Cardiac muscle cell (in vitro differentiated cells and primary cell): Measurements from ENCODE around the gene RHOH. TPM values are rescaled to one million over a fixed set of nuclear protein-coding genes. Genes with fewer than 3 reads are reported as not detected.

ENCODE experiments used
- DNase-seq, 2 donors: peaks; one replicate each; pipeline versions ENCODE4 v3.0.0 to v3.0.0-alpha.2; 2010 to 2017; ENCODE audit warnings: low read depth in 1 of 2, low spot score in 1 of 2
- H3K27ac ChIP-seq: fragments of 200-600 bp; sonication (generic); 2 replicates; pipeline ENCODE4 v1.5.1; 2016
- H3K27me3 ChIP-seq: fragments of 200-600 bp; sonication (generic); 2 replicates; pipeline ENCODE4 v1.6.0; 2016; ENCODE audit warnings: control low read depth
- H3K36me3 ChIP-seq: fragments of 200-600 bp; sonication (generic); 2 replicates; pipeline ENCODE4 v1.5.1; 2016; ENCODE audit warnings: control low read depth
- H3K4me1 ChIP-seq: fragments of 200-600 bp; sonication (generic); 2 replicates; pipeline ENCODE4 v1.8.1; 2017; ENCODE audit warnings: low read depth, mild to moderate bottlenecking, mixed run types
- H3K4me3 ChIP-seq: fragments of 200-600 bp; sonication (generic); 2 replicates; pipeline ENCODE4 v1.5.1; 2016; ENCODE audit warnings: mild to moderate bottlenecking
- H3K9me3 ChIP-seq: fragments of 200-600 bp; sonication (generic); 2 replicates; pipeline ENCODE4 v1.5.1; 2017; ENCODE audit warnings: low read depth, mild to moderate bottlenecking, control low read depth
- CTCF ChIP-seq: IDR thresholded peaks from 2 replicates; pipeline ENCODE4 v1.5.1; 2012; ENCODE audit warnings: low read depth, mild to moderate bottlenecking, low read length
- polyA plus RNA-seq: library from polyadenylated mRNA; unstranded; fragments of >200 nt; fragmentation: Nextera tagmentation; extraction: Ambion mirVana; gene quantifications from 2 replicates; pipeline ENCODE4 v1.2.1, GENCODE V29; 2016
- total RNA-seq: library from RNA; depleted of rRNA; stranded (reverse); fragments of >200 nt; gene quantifications from 2 replicates; pipeline ENCODE4 v1.2.3, GENCODE V29; 2016

Gene RHOH
- total and polyA plus RNA-seq, 2 experiments from 2014 or later: not detected

- Histone ChIP-seq H3K27ac (no peak overlapping the region), H3K9me3 (no peaks in the 10 kb centered on the region), H3K27me3 (no peaks in the 10 kb centered on the region), H3K4me1 (no peaks in the 10 kb centered on the region), H3K36me3 (no peaks in the 10 kb centered on the region), H3K4me3 (no peak overlapping the region)
- no peak for DNase-seq
- peak; percentile 34 for TF ChIP-seq CTCF
These were observed 31.9 kb downstream of the RHOH start for GRCh38 chr4:40228497-40229365.

GRCh38 chr4:40231316-40231863 lies 34.6 kb downstream of the RHOH start:
- H3K27me3 ChIP-seq: no peaks in the 10 kb centered on the region
- H3K9me3 ChIP-seq: no peaks in the 10 kb centered on the region
- H3K27ac ChIP-seq: no peak overlapping the region
- no peaks in the 10 kb centered on the region for H3K4me1 ChIP-seq
- no peak for DNase-seq
- TF ChIP-seq CTCF: no peak
- H3K4me3 ChIP-seq: no peak overlapping the region
- H3K36me3 ChIP-seq: no peaks in the 10 kb centered on the region

DNA sequence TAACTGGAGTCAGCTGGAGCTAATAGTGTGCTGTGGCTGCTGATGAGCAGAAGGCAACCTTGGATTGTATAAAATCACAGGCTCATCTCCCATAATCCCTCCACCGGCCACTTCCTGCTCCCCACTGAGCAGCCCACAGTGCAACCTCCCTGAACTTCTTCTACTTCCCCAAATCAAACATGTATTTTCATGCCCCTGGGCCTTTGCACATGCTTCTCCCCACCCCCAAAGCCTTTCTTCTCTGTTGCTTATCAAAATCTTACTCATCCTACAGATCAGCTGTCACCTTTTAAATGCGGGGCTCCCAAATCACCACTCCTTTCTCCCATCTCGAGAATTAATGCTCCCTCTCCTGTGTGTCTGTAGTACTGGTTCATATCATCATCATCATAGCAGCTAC lies 35.8 kb downstream of the RHOH start:
- H3K4me3 ChIP-seq: no peak overlapping the region
- H3K36me3 ChIP-seq: no peaks in the 10 kb centered on the region
- no peak overlapping the region for H3K27ac ChIP-seq
- no peaks in the 10 kb centered on the region for H3K27me3 ChIP-seq
- no peaks in the 10 kb centered on the region for H3K4me1 ChIP-seq
- H3K9me3 ChIP-seq: no peaks in the 10 kb centered on the region
- no peak for DNase-seq
- TF ChIP-seq CTCF: no peak

- no peak for TF ChIP-seq CTCF
- H3K36me3 ChIP-seq: no peaks in the 10 kb centered on the region
- DNase-seq: no peak
- H3K4me3 ChIP-seq: no peak overlapping the region
- no peaks in the 10 kb centered on the region for H3K4me1 ChIP-seq
- no peaks in the 10 kb centered on the region for H3K27me3 ChIP-seq
- no peaks in the 10 kb centered on the region for H3K9me3 ChIP-seq
- H3K27ac ChIP-seq: no peak overlapping the region
These were observed 36.4 kb downstream of the RHOH start for GRCh38 chr4:40233227-40233626.

GRCh38 chr4:40234519-40235039 lies 37.7 kb downstream of the RHOH start:
- H3K27ac ChIP-seq: no peak overlapping the region
- H3K36me3 ChIP-seq: no peaks in the 10 kb centered on the region
- no peak for DNase-seq
- H3K4me1 ChIP-seq: no peaks in the 10 kb centered on the region
- no peak for TF ChIP-seq CTCF
- H3K9me3 ChIP-seq: no peaks in the 10 kb centered on the region
- no peaks in the 10 kb centered on the region for H3K27me3 ChIP-seq
- no peak overlapping the region for H3K4me3 ChIP-seq
